ENCODE results near the gene BACH1.
A peak's percentile ranks its signal among the peaks of the same experiment; 100 is the strongest.

Gene BACH1

GRCh38 chr21:29351691-29352090 lies 53.0 kb downstream of the BACH1 start:
- TF ChIP-seq EGR1 (IDR thresholded peaks at IDR 0.05) (no peak), NFIC (IDR thresholded peaks at IDR 0.05) (no peak), YY1 (IDR thresholded peaks at IDR 0.05; ENCODE audit: low read depth) (no peak), TAF1 (IDR thresholded peaks at IDR 0.05; ENCODE audit: low read depth) (no peak), ZBTB7A (IDR thresholded peaks at IDR 0.05; ENCODE audit: low read depth) (no peak), EP300 (IDR thresholded peaks at IDR 0.05; ENCODE audit: borderline replicate concordance) (no peak), MAX (IDR thresholded peaks at IDR 0.05) (no peak), USF1 (IDR thresholded peaks at IDR 0.05) (no peak), CREB1 (IDR thresholded peaks at IDR 0.05; ENCODE audit: low read depth) (no peak), TCF12 (IDR thresholded peaks at IDR 0.05; ENCODE audit: low read depth) (no peak), REST (IDR thresholded peaks at IDR 0.05; ENCODE audit: low read depth) (no peak), RAD21 (IDR thresholded peaks at IDR 0.05; ENCODE audit: low read depth) (no peak), FOXM1 (IDR thresholded peaks at IDR 0.05; ENCODE audit: borderline replicate concordance, low read depth) (no peak), TEAD4 (IDR thresholded peaks at IDR 0.05) (no peak), CEBPB (IDR thresholded peaks at IDR 0.05) (no peak)

- TF ChIP-seq REST (IDR thresholded peaks at IDR 0.05; ENCODE audit: low read depth) (no peak), FOXM1 (IDR thresholded peaks at IDR 0.05; ENCODE audit: borderline replicate concordance, low read depth) (no peak), MAX (IDR thresholded peaks at IDR 0.05) (no peak), YY1 (IDR thresholded peaks at IDR 0.05; ENCODE audit: low read depth) (no peak), TEAD4 (IDR thresholded peaks at IDR 0.05) (no peak), TCF12 (IDR thresholded peaks at IDR 0.05; ENCODE audit: low read depth) (no peak), RAD21 (IDR thresholded peaks at IDR 0.05; ENCODE audit: low read depth) (no peak), CREB1 (IDR thresholded peaks at IDR 0.05; ENCODE audit: low read depth) (no peak), EGR1 (IDR thresholded peaks at IDR 0.05) (no peak), CEBPB (IDR thresholded peaks at IDR 0.05) (no peak), NFIC (IDR thresholded peaks at IDR 0.05) (no peak), TAF1 (IDR thresholded peaks at IDR 0.05; ENCODE audit: low read depth) (no peak), ZBTB7A (IDR thresholded peaks at IDR 0.05; ENCODE audit: low read depth) (no peak), USF1 (IDR thresholded peaks at IDR 0.05) (no peak), EP300 (IDR thresholded peaks at IDR 0.05; ENCODE audit: borderline replicate concordance) (no peak)
These were observed 61.0 kb downstream of the BACH1 start for GRCh38 chr21:29359718-29360117.

GRCh38 chr21:29360799-29361765 lies 62.4 kb downstream of the BACH1 start:
- TF ChIP-seq RAD21 (IDR thresholded peaks at IDR 0.05; ENCODE audit: low read depth) (peak; percentile 6; the same call in 1 of the 2 replicates), ZBTB7A (IDR thresholded peaks at IDR 0.05; ENCODE audit: low read depth) (no peak)

GRCh38 chr21:29362758-29363157 lies 64.0 kb downstream of the BACH1 start:
- no peak for TF ChIP-seq TAF1 (IDR thresholded peaks at IDR 0.05; ENCODE audit: low read depth)
- TF ChIP-seq TCF12 (IDR thresholded peaks at IDR 0.05; ENCODE audit: low read depth), result no peak
- no peak for TF ChIP-seq MAX (IDR thresholded peaks at IDR 0.05)
- TF ChIP-seq EGR1 (IDR thresholded peaks at IDR 0.05), result no peak
- TF ChIP-seq NFIC (IDR thresholded peaks at IDR 0.05), result no peak
- TF ChIP-seq EP300 (IDR thresholded peaks at IDR 0.05; ENCODE audit: borderline replicate concordance), result no peak
- TF ChIP-seq FOXM1 (IDR thresholded peaks at IDR 0.05; ENCODE audit: borderline replicate concordance, low read depth), result no peak
- TF ChIP-seq CEBPB (IDR thresholded peaks at IDR 0.05), result no peak
- TF ChIP-seq YY1 (IDR thresholded peaks at IDR 0.05; ENCODE audit: low read depth), result no peak
- TF ChIP-seq TEAD4 (IDR thresholded peaks at IDR 0.05), result no peak
- no peak for TF ChIP-seq RAD21 (IDR thresholded peaks at IDR 0.05; ENCODE audit: low read depth)
- no peak for TF ChIP-seq ZBTB7A (IDR thresholded peaks at IDR 0.05; ENCODE audit: low read depth)
- TF ChIP-seq CREB1 (IDR thresholded peaks at IDR 0.05; ENCODE audit: low read depth), result no peak

GRCh38 chr21:29365661-29366265 lies 67.0 kb downstream of the BACH1 start:
- TF ChIP-seq TAF1 (IDR thresholded peaks at IDR 0.05; ENCODE audit: low read depth) (no peak), USF1 (IDR thresholded peaks at IDR 0.05) (no peak), MAX (IDR thresholded peaks at IDR 0.05) (no peak), REST (IDR thresholded peaks at IDR 0.05; ENCODE audit: low read depth) (no peak), RAD21 (IDR thresholded peaks at IDR 0.05; ENCODE audit: low read depth) (no peak), FOXM1 (IDR thresholded peaks at IDR 0.05; ENCODE audit: borderline replicate concordance, low read depth) (no peak), EP300 (IDR thresholded peaks at IDR 0.05; ENCODE audit: borderline replicate concordance) (no peak), EGR1 (IDR thresholded peaks at IDR 0.05) (no peak), ZBTB7A (IDR thresholded peaks at IDR 0.05; ENCODE audit: low read depth) (no peak), CREB1 (IDR thresholded peaks at IDR 0.05; ENCODE audit: low read depth) (no peak), TCF12 (IDR thresholded peaks at IDR 0.05; ENCODE audit: low read depth) (no peak), TEAD4 (IDR thresholded peaks at IDR 0.05) (no peak), NFIC (IDR thresholded peaks at IDR 0.05) (no peak), CEBPB (IDR thresholded peaks at IDR 0.05) (no peak)

Data from Ishikawa (cell line).